Kidney epithelial cell (primary cell): Measurements from ENCODE around the gene TAPT1. TPM values are rescaled to one million over a fixed set of nuclear protein-coding genes. Genes with fewer than 3 reads are reported as not detected.

Experiments
- DNase-seq: peaks from one replicate; pipeline ENCODE4 v3.0.0-alpha.2; 2010; ENCODE audit warnings: low read depth
- H3K27me3 ChIP-seq: 2 replicates; pipeline ENCODE4 v1.6.0; 2011; ENCODE audit warnings: low read length; ENCODE audit not compliant: control insufficient read depth, insufficient read depth
- H3K36me3 ChIP-seq: 2 replicates; pipeline ENCODE4 v1.5.1; 2011; ENCODE audit warnings: low read length; ENCODE audit not compliant: control insufficient read depth, insufficient read depth
- H3K4me3 ChIP-seq: 2 replicates; pipeline ENCODE4 v1.5.1; 2011; ENCODE audit warnings: low read depth, mild to moderate bottlenecking, control low read depth, low read length
- CTCF ChIP-seq: IDR thresholded peaks from 2 replicates; pipeline ENCODE4 v1.5.1; 2011; ENCODE audit warnings: mild to moderate bottlenecking, moderate library complexity, low read length, control low read depth, inconsistent platforms; ENCODE audit not compliant: insufficient read depth, poor library complexity, severe bottlenecking
- total RNA-seq: library from RNA; depleted of rRNA; stranded (reverse); fragments of >200 nt; gene quantifications from 2 replicates; pipeline ENCODE4 v1.2.3, GENCODE V29; 2015

The TAPT1 gene
- total RNA-seq, 1 donor from 2014 or later, result 18.8 TPM

GRCh38 chr4:16139066-16139945 lies 87.0 kb downstream of the TAPT1 start:
- no peaks in the 10 kb centered on the region for H3K36me3 ChIP-seq
- no peak for DNase-seq
- H3K4me3 ChIP-seq, result no peak overlapping the region
- H3K27me3 ChIP-seq, result no peaks in the 10 kb centered on the region
- no peak for TF ChIP-seq CTCF

GRCh38 chr4:16136827-16137226 lies 89.4 kb downstream of the TAPT1 start:
- Histone ChIP-seq H3K27me3 (no peaks in the 10 kb centered on the region), H3K4me3 (no peak overlapping the region), H3K36me3 (no peaks in the 10 kb centered on the region)
- no peak for DNase-seq
- no peak for TF ChIP-seq CTCF

GRCh38 chr4:16136311-16136710 lies 90.0 kb downstream of the TAPT1 start:
- no peak for DNase-seq
- no peaks in the 10 kb centered on the region for H3K27me3 ChIP-seq
- TF ChIP-seq CTCF, result no peak
- H3K4me3 ChIP-seq, result no peak overlapping the region
- H3K36me3 ChIP-seq, result no peaks in the 10 kb centered on the region

GRCh38 chr4:16133406-16133805 lies 92.9 kb downstream of the TAPT1 start:
- no peaks in the 10 kb centered on the region for H3K36me3 ChIP-seq
- no peaks in the 10 kb centered on the region for H3K27me3 ChIP-seq
- H3K4me3 ChIP-seq, result no peak overlapping the region
- no peak for TF ChIP-seq CTCF
- no peak for DNase-seq

GRCh38 chr4:16131293-16131692 lies 95.0 kb downstream of the TAPT1 start:
- no peak for DNase-seq
- H3K27me3 ChIP-seq, result no peaks in the 10 kb centered on the region
- no peak for TF ChIP-seq CTCF
- H3K36me3 ChIP-seq, result no peaks in the 10 kb centered on the region
- no peak overlapping the region for H3K4me3 ChIP-seq

- no peak for TF ChIP-seq CTCF
- Histone ChIP-seq H3K27me3 (no peaks in the 10 kb centered on the region), H3K4me3 (no peak overlapping the region), H3K36me3 (no peaks in the 10 kb centered on the region)
- no peak for DNase-seq
Measured at GRCh38 chr4:16129336-16129735, 96.9 kb downstream of the TAPT1 start.
